Mammary epithelial cell (primary cell): ENCODE measurements around the gene BLOC1S5.

Source experiments
- CTCF ChIP-seq, 2 donors: IDR thresholded peaks in 1 of 2; conservative IDR thresholded peaks in 1 of 2; 2 replicates each; pipeline ENCODE4 v1.5.1; 2011 to 2012; ENCODE audit warnings: inconsistent platforms in 2 of 2, low read length in 2 of 2, mild to moderate bottlenecking in 2 of 2, control low read depth in 1 of 2, low read depth in 1 of 2; ENCODE audit not compliant: insufficient read depth in 1 of 2; ENCODE audit errors: extremely low read depth in 1 of 2
- EZH2 ChIP-seq: IDR thresholded peaks from 2 replicates; pipeline ENCODE4 v1.6.1; 2012; ENCODE audit warnings: low read length, inconsistent platforms, borderline replicate concordance

- TF ChIP-seq CTCF (conservative IDR thresholded peaks at IDR 0.05 in 1 of 2, IDR thresholded peaks at IDR 0.05 in 1 of 2; ENCODE audit: extremely low read depth in 1 of 2, insufficient read depth in 1 of 2, low read depth in 1 of 2, low read length in 2 of 2) = no peak
- TF ChIP-seq EZH2 = no peak
Measured at GRCh38 chr6:8013763-8014162, 50.4 kb downstream of the BLOC1S5 start.
